Tibial nerve (tissue), 4 donors: Measurements from ENCODE around the gene ANGPTL1.

ENCODE experiments used
- CTCF ChIP-seq, 5 experiments: fragments of 200-600 bp in 3 of 5; fragments of 450-650 bp in 2 of 5; sonication (generic) in 3 of 5; IDR thresholded peaks; one replicate each; pipeline ENCODE4 v1.5.1; 2016 to 2019; ENCODE audit warnings: antibody characterized with exemption in 5 of 5, mild to moderate bottlenecking in 3 of 5, moderate library complexity in 2 of 5
- EP300 ChIP-seq, 2 donors: sonication (generic); formaldehyde crosslinking; IDR thresholded peaks; one replicate each; pipeline ENCODE4 v1.6.1; 2017; ENCODE audit warnings: antibody characterized with exemption in 2 of 2, mild to moderate bottlenecking in 1 of 2
- POLR2A ChIP-seq, 2 donors: fragments of 450-650 bp; IDR thresholded peaks; one replicate each; pipeline ENCODE4 v1.6.1; 2017; ENCODE audit warnings: antibody characterized with exemption in 2 of 2, mild to moderate bottlenecking in 2 of 2, moderate library complexity in 2 of 2

GRCh38 chr1:178802873-178803272, 68.0 kb downstream of the ANGPTL1 start:
- TF ChIP-seq CTCF (IDR thresholded peaks at IDR 0.05) (no peak), EP300 (IDR thresholded peaks at IDR 0.05) (no peak), POLR2A (IDR thresholded peaks at IDR 0.05) (no peak)
